ENCODE data around the gene PATJ. TPM values are rescaled to one million over a fixed set of nuclear protein-coding genes. Genes with fewer than 3 reads are reported as not detected.

Gene PATJ
- total and polyA plus RNA-seq, 2 donors (not counting 3 experiments of a cell fraction or from before 2014, with no cell fraction given): 1.1 to 3.0 TPM

DNA sequence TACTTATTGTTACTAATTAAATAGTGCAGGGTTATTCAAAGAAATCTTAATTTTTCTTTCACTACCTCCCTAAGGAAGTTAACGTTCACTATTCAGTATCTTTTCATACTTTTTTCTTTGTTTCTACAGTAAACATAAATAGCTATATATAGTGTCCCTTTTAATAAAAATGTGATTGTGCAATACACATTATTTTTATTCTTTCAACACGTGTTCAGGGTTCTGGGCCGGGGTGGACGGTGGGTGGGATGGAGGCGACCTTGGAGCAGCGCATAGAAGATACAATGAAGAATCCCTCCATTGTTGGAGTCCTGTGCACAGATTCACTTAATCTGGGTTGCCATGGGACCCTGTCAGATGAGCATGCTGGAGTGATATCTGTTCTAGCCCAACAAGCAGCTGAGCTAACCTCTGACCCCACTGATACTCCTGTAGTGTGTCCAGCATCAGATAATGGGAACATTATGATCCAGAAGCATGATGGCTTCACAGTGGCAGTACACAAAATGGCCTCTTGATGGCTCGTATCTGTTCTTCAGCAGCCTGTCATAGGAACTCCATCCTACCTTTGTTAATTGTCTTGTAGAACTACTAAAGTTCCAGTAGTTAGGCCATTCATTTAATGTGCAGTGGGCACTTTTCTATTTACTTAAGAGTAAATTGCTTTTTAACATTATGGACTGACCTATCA lies 296.5 kb downstream of the PATJ start:
- dilution Hi-C loops (cut with MboI; ENCODE audit: extremely low pct_ligation_motif_present, low sequenced_read_pairs): no loop called here
- Histone ChIP-seq H3K4me3 (replicated peaks in 1 of 3; ENCODE audit: insufficient read depth in 1 of 3, low read depth in 1 of 3, low read length in 3 of 3) (no peak overlapping the region), H3K27me3 (ENCODE audit: control insufficient read depth in 2 of 2, insufficient read depth in 2 of 2, low read length in 2 of 2) (no peaks in the 10 kb centered on the region), H3K9me3 (replicated peaks; ENCODE audit: control insufficient read depth, insufficient read depth, low read length) (no peaks in the 10 kb centered on the region), H3K4me2 (ENCODE audit: insufficient read depth, low read length) (no peak overlapping the region), H2AFZ (ENCODE audit: low read depth, low read length) (no peak overlapping the region), H3K4me1 (ENCODE audit: control insufficient read depth, extremely low read depth, insufficient read depth, low read length) (no peaks in the 10 kb centered on the region), H3K27ac (ENCODE audit: insufficient read depth, low read depth, low read length) (no peak overlapping the region), H4K20me1 (replicated peaks; ENCODE audit: control insufficient read depth, extremely low read depth, insufficient read depth, low read length) (no peaks in the 10 kb centered on the region), H3K79me2 (ENCODE audit: control insufficient read depth, insufficient read depth, low read length) (no peaks in the 10 kb centered on the region), H3K9me1 (replicated peaks; ENCODE audit: control insufficient read depth, extremely low read depth, insufficient read depth, low read length) (no peaks in the 10 kb centered on the region), H3K36me3 (ENCODE audit: control insufficient read depth in 2 of 2, extremely low read depth in 1 of 2, insufficient read depth in 2 of 2, low read length in 2 of 2) (no peaks in the 10 kb centered on the region), H3K9ac (replicated peaks; ENCODE audit: extremely low read depth, insufficient read depth, low read length) (no peak overlapping the region)
- FAIRE-seq: no peak
- ChIA-PET CTCF (interaction anchor here (1.5 kb wide), 1 partner anchor 15 kb away, joined by 3 read pairs; no protein-coding TSS in a partner anchor), POLR2A (no interaction called here)
- DNase-seq (ENCODE audit: low read depth, low spot score): no peak
- TF ChIP-seq POLR2AphosphoS5 (IDR thresholded peaks at IDR 0.05; ENCODE audit: insufficient read depth, low read depth, low read length) (no peak), FOS (IDR thresholded peaks at IDR 0.05; ENCODE audit: borderline replicate concordance, insufficient read depth, low read length) (no peak), MYC (IDR thresholded peaks at IDR 0.05; ENCODE audit: low read depth, low read length) (no peak), JUN (IDR thresholded peaks at IDR 0.05; ENCODE audit: borderline replicate concordance, insufficient read depth, insufficient read length, low read depth) (no peak), GATA2 (IDR thresholded peaks at IDR 0.05; ENCODE audit: insufficient read depth, insufficient read length, low read depth, low read length) (no peak), EZH2 (IDR thresholded peaks at IDR 0.05; ENCODE audit: borderline replicate concordance, low read depth, low read length, severe bottlenecking) (no peak), POLR2A (IDR thresholded peaks at IDR 0.05; ENCODE audit: low read depth, low read length) (no peak)
- TF ChIP-seq, protein P1, sequence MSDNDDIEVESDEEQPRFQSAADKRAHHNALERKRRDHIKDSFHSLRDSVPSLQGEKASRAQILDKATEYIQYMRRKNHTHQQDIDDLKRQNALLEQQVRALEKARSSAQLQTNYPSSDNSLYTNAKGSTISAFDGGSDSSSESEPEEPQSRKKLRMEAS (IDR thresholded peaks at IDR 0.05; ENCODE audit: insufficient read depth, insufficient read length): no peak
- TF ChIP-seq, protein P2, sequence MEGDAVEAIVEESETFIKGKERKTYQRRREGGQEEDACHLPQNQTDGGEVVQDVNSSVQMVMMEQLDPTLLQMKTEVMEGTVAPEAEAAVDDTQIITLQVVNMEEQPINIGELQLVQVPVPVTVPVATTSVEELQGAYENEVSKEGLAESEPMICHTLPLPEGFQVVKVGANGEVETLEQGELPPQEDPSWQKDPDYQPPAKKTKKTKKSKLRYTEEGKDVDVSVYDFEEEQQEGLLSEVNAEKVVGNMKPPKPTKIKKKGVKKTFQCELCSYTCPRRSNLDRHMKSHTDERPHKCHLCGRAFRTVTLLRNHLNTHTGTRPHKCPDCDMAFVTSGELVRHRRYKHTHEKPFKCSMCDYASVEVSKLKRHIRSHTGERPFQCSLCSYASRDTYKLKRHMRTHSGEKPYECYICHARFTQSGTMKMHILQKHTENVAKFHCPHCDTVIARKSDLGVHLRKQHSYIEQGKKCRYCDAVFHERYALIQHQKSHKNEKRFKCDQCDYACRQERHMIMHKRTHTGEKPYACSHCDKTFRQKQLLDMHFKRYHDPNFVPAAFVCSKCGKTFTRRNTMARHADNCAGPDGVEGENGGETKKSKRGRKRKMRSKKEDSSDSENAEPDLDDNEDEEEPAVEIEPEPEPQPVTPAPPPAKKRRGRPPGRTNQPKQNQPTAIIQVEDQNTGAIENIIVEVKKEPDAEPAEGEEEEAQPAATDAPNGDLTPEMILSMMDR (IDR thresholded peaks at IDR 0.05; ENCODE audit: extremely low read depth in 1 of 2, insufficient read depth in 1 of 2, low read depth in 1 of 2, low read length in 2 of 2): no peak
- no TSS peak for BruUV-seq (replicated peaks)
- intact Hi-C loops (cut with micrococcal nuclease): loop anchor here (1.0 kb wide), 1 partner anchor 48 kb away; no protein-coding TSS in a partner anchor

Data from endothelial cell of umbilical vein (primary cell).